Esophagus squamous epithelium (tissue), 4 donors: ENCODE results near the gene TCP1.

Experiments used
- CTCF ChIP-seq, 6 experiments: fragments of 450-650 bp in 4 of 6; fragments of 200-600 bp in 2 of 6; sonication (generic) in 2 of 6; IDR thresholded peaks; one replicate each; pipeline ENCODE4 v1.5.1; 2016 to 2019; ENCODE audit warnings: antibody characterized with exemption in 6 of 6, mild to moderate bottlenecking in 4 of 6, moderate library complexity in 4 of 6
- POLR2A ChIP-seq, 4 donors: fragments of 450-650 bp; IDR thresholded peaks; one replicate each; pipeline ENCODE4 v1.6.1; 2017; ENCODE audit warnings: antibody characterized with exemption in 4 of 4, mild to moderate bottlenecking in 4 of 4, moderate library complexity in 3 of 4

- TF ChIP-seq POLR2A (IDR thresholded peaks at IDR 0.05) (no peak), CTCF (IDR thresholded peaks at IDR 0.05) (no peak)
These were observed 16.1 kb upstream of the TCP1 start for GRCh38 chr6:159805440-159806020.
